DMS 273 (cell line): ENCODE measurements around the gene SPDEF.

Experiments
- DNase-seq: peaks from one replicate; lab custom pipeline; 2025; ENCODE audit not compliant: unreplicated experiment; lab: John Stamatoyannopoulos, UW

SPDEF gene

DNA sequence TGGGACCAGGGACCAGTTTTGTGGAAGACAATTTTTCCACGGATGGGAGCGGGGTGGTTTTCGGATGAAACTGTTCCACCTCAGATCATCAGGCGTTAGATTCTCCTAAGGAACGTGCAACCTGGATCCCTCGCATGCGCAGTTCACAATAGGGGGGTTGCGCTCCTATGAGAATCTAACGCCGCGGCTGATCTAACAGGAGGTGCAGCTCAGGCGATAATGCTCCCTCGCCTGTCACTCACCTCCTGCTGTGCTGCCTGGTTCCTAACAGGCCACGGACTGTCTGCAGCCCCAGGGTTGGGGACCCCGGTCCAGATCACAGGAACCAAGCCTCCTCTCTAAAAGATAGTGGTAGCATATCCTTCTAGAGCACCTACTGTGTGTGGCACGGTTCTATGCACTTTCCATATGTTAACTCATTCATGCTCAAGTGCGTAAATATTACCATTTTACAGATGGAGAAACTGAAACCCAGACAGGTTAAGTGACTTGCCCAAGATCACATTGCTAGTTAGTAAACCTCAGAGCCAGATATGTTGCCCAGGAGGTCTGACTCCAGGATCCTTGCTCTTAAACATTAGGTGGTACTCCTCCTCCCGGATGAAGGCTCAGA, 25.3 kb downstream of the SPDEF start:
- no peak for DNase-seq

DNA sequence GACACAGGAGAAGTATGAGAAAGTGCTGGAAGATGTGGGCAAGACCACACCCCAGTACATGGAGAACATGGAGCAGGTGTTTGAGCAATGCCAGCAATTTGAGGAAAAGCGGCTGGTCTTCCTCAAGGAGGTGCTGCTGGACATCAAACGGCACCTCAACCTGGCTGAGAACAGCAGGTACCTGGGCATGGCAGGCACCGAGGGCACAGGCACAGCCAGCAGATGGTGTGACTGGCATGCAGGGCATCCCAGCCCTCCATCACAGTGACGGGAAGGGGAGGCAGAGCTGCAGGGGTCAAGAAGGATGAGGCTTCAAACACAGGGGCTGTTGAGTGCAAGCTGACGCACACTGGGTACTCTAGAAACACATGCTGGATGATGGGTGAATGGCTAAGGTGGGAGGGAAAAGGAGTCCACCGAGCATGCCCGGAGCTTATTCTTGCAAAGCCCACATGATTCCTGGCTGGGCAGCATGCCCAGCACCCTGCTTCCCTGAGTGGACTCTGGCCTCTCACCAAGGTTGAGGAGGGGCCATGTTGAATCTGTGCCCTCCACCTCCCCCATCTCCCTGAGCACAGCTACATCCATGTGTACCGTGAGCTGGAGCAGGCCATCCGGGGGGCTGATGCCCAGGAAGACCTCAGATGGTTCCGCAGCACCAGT, 26.3 kb downstream of the SPDEF start:
- DNase-seq: peak; percentile 47

DNA sequence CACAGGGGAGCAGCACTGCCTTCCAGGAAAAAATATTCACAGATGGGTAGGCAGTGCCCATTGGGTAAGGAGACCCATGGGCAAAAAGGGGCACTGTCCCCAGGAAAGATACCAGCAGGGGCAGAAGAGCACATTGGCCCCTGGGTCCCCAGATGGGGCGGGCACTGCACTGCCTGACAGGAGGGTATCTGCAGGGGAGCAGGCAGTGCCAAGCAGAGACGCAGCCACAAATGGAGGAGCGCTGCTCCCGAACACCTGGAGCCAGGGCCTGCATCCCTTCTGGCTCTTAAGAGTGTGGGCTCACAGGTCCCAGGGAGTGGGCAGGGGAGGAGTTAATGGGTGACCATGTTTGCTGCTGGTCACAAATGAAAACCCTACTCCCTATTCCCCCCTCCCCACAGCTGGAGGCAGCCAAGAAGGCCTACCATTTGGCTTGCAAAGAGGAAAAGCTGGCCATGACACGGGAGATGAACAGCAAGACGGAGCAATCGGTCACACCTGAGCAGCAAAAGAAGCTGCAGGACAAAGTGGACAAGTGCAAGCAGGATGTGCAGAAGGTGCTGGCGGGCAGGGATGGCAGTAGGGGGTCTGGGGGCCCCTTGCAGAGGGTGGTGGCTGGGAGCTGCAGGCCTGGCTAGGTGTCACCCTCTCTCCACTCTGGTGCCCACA, 27.0 kb downstream of the SPDEF start:
- DNase-seq: no peak

DNA sequence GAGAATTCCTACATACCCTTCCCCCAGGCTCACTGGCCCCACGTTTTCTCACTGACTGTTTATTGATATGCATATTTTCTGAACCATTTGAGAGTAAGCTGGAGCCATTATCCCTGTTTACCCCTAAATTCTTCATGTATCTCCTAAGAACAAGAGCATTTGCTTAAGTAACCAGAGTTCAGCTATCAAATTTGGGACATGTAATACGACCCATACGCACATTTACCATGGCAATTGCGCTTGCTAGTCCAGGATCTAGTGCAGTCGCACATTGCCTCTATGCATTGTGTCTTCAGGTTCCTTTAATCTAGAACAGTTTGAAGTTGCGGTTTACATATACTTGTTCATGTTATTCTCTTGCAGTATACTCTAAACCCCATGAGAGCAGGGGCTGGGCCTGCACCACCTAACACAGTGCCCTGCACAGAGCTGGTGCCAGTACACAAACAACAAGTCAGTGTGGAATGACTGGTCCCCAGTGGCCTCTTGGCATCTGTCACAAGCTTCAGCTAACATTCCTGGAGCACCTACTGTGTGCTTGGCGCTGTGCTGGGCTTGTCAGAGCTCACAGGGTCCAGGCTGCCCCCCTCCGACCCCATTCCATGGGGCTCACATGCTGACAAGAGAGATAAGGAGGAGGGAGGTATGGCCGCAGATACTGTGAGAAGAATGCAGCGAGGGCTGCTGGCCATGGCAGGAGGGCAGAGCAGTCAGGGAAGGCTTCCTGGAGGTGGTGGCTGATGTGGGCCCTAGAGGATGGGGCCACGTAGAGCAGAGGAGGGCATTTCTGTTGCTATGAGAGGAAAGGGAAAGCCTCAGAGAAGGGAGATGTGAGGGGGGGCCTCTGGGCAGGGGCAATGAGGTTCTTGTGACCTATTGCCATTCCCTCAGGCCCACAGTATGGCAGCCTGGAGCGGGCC, 28.1 kb downstream of the SPDEF start:
- no peak for DNase-seq

DNA sequence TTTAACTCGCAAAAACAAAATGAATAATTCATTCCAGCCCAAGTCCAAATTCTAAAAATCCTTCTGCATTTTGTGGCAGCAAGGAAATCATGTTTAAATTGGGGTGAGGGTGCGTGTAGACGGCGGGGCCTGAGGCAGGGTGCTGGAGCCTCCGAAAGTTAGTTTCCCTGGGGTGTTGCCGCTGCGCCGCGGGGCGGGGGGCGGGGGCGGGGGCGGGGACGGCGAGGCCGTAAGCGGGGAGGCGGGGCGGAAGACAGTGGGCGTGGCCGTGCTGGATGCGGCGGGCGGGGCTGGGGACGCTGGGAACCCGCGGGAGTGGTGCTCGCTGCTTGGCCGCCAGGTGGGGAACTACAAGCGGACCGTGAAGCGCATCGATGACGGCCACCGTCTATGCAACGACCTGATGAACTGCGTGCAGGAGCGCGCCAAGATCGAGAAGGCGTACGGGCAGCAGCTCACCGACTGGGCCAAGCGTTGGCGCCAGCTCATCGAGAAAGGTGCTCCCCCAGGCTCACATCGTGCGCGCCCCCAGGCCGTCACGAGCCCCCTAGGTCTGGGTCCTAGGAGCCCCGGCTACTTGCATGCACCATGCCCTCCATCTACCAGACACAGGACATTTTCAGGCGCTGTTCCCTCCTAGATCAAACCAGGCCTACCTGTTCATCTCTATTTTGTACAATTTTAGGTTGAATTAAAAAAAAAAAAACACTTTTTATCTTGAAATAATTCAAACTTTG, 29.0 kb downstream of the SPDEF start:
- DNase-seq: peak; percentile 96

DNA sequence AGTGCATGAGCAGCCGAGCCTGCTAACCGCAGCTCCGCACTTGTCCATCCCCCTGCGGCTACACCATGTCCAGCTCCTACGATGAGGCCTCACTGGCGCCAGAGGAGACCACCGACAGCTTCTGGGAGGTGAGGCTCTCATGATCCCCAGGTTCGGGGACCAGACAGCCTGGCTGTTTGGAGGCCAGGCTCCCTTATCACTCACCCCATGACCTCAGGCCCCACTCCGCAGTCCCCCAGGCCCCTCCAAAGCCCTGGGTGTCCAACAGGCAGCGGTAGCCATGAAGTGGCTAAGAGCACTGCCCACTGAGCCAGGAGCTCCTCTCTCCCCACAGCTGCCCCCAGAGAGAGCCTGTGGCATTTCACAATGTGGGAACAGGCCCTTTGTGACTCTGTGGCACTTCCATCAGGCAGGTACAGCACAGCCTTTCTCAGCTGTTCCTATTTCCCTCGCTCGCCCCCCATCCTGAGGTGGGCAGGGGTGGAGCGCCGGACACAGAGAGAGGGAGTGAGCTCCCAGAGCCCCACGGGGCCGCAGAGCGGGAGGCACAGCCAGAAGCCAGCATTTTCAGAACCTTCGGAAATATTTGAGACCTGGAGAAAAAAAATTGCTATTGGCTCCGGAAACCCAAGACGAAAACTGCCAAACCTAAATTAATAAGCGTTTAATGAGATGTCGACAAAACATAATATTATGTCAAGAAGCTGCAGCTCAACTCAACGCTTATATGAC, 29.7 kb downstream of the SPDEF start:
- no peak for DNase-seq

DNA sequence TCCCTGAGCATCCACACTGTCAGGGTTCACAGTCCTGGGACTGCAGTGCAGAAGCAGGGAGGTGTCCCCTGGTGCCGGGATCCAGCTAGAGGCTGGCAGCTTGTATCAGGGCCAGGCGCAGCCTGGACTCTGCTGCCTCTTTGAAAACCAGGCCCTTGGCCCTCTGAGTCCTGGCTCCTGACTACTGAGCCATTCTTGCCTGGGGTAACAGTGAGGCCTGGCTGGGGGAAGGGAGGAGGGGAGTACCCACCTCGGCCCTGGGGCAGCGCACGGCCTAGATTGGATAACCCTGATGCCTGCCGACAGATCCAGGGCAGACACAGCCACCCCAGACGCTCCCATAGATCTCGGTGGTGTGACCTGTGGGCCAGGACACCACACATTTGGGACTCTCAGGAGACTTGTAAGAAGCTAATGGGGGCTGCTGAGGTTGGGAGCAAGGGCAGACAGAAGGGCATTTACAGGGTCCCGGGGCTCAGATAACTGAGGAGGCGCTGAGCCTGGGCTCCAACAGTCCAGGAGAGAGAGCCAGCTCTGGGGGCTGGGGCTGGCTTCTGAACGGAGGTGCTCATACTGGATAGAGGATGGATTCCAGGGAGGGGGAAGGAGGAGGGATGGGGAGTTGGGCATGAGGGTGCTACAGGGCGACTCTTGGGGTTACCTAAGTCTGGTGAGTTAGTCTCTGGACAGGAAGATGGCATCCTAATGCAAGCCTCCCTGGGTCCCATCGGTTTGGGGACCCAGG, 30.5 kb downstream of the SPDEF start:
- DNase-seq: no peak

DNA sequence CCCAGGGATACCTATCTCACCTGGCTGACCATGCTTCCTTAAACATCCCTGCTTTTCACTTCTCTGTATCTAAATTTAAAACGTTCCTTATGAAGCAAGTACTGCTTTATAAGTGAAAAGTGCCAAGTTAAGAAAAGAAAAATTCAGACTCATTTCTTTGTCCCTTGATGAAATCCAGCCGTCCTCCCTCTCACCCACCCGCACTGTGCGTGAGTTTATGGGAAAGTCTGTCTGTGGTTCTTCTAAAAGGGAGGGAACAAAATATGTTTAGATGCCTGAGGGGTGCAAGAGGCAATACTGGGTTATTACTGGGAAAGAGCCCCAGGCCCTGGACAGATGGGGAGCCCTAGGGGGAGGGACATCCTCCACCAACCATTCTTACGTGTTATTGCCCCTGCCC, 31.2 kb downstream of the SPDEF start:
- no peak for DNase-seq

DNA sequence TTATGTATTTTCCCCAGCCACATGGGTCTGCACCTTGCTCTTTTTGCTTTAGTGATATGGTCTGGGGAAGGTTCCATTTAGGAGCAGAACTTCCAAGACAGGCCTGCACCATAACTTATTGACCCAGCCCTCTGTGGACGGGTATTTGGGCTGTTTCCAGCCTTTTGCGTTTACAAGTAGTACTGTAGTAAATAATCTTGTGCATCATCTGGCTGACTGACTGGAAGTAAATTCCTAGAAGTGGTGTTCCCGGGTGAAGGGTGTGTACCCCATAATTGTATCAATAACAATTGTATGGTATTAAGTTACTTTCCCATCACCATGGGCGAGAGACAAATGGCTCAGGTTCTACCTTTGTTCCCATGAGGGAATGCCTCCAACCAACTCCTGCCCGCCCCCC, 31.6 kb downstream of the SPDEF start:
- no peak for DNase-seq

DNA sequence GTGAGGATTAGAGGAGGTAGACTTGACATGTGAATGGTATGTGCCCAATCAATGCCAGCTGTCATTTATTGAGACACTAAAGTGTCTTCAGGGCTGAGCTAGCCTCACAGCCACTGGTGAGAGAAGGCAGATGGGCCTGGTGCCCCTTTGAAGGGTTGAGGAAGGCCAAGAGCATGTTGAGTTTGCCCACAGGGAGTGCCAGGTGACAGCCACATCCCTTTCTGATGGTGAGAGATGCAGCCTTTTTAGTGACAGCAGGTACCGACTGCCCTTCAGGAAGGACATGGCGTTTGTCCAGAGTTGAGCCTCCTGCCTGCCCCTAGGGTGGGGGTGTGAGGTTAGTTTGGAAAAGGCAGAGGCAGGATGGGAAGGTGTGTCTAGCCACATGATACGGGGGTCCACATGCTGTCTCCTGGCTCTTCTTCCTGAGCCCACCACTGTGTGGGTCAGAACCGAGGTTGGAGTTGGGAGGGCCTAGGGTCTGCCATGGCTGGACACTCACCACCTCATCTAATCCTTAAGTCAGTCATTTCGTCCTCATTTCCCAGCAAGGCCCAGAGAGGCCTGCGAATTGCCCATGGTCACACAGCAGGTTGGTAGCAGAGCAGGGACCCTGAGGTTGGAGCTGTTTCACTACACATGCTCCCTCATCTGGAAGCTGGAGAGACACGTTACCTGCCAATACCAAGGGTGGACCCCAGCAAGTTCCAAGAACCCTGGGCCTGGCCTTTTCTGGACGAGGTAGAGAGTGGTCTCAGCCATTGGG, 32.5 kb downstream of the SPDEF start:
- DNase-seq: no peak

DNA sequence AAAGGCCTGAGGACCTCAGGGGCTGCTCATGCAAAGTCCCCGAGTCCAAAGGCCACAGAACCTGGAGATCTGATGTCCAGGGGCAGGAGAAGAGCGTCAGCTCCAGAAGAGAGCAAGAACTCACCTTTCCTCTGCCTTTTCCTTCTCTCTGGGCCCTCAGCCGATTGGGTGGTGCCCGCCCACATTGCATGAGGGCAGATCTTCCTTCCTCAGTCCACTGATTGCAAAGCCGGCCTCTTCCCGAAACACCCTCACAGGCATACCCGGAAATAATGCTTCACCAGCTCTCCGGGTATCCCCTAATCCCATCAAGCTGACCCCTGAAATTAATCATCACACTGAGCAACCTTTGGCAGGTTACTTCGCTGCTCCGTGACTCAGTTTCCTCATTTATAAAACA, 33.4 kb downstream of the SPDEF start:
- no peak for DNase-seq

DNA sequence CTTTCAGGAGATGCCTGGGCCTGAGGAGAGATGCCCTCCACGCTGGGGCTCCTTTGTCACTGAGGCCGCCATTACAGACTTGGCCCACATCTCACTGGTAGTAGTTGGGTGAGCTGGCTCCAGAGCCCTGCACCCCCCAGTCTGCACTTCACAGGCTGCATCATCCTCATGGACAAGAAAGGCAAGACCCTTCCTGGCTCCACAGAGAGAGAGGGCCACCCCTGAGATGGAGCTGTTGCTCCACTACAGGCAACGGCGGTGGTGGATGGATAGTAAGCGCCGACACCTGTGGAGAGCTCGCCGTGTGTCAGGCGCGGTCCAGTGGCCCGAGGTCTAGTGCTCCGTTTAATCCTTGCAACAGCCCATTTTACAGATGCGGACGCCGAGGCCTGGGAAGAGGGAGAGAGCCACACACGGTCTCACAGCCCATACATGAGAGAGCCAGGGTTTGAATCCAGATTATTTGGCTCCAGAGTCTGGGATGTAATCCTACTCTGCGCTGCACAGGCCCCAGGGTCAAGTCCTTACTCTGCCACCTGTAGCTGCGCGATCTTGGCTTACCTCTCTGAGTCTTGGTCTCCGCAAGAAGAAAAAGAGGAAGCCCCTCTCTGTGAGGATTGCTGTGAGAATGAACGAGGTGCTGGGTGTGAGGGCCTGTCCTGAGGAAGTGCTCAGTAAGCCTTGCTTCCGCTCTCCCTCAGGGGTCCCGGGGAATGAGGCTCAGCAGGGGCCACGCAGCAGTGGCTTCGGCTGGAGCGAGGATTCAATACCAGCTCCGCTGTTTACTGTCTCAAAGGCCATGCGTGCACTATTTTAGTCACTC, 34.5 kb downstream of the SPDEF start:
- no peak for DNase-seq

DNA sequence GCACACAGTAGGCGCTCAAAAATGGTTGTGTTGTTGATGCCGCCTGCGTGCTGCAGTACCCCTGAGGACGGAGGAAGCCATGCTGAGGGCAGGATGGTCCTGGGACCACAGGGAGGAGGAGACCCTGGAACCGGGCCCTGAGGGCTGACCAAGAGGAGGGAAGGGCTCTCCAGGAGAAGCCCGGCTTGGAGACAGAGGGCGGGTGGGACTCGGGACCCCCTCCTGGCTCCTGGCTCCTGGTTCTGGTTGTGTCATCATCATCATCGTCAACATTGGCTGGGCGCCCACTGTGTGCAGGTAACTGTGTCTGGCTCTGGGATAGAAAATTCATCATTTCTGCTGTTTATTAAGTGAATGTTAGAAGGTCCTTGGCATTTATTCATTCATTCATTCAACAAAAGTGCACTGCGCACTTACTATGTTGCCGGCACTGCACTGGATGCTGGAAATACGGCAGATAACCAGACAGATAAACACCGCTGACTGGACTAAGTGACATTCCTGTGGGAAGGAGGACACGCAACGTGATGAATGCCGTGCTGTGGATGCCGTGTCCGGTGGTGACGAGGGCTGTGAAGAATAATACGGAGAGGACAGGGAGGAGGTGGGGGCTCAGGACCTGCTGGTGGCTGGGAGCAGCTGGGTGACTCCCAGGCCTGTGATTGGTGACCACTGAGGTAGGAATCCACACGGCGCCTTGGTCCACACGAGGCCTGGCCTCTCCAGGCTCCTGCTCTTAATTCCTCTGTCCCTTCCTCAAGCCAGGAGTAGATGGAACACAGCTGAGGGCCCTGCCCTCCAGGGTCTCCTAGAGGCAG, 35.3 kb downstream of the SPDEF start:
- DNase-seq: no peak

DNA sequence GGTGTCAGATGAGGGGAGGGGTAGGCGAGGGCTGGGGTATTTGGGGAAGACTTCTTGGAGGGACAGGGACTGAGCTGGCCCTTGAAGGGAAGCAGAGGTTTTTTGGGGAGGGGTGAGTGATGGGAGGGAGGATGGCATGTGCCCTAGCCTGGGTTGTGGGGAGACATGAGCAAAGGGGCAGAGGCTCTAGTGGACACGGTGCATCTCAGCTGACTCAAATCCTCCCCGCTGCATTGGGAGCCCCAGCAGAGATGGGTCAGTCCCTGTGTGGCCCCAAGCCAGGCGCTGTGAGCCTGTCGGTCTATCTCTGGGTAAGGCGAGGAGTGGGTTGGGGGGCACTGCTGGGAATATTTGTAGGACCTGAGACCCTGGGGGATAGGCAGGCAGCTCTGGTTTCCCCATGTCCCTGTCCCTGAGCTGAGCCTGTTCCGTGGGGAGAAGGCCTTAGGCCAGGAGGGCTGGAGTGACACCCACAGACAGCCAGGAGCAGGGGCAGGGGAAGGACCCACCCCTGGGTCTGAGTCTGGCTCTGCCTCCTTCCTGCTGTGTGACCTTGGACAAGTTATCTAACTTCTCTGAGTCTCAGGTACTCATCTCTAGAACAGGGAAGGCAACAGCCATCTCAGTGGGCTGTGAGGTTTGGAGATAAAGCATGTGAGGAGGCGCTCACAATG, 36.0 kb downstream of the SPDEF start:
- DNase-seq: no peak

DNA sequence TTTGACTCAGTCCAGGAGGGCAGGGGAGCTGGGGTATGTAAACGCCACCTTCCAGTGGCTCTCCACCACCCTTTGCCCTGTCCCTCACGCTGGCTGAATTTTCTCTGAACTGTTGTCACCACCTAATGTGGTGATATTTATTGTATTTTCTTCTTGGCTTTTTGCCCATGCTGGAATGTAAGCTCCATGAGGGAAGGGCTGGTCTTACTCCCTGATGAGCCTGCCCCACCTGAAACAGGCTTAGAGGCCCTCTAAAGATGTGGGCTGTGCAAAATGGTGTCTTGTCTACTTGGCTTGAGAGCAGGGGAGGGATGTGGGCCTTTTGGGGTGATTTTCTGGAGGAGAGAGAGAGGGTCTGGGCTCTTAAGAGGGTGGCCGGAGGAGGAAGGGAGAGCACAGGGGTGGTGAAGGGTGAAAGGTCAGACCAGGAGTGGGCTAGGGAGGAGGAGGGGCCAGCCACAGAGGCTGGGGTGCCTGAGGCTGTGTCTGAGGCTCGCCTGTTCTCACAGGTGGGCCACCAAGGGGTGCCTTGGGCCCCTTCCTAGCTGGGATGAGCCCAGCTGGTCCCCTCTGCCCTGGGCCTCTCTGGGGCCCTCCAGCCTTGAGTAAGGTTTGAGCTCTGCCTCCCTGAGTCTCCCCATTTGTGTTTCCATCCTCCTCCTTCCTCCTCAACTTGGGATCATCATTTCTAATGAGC, 37.3 kb downstream of the SPDEF start:
- DNase-seq: no peak

DNA sequence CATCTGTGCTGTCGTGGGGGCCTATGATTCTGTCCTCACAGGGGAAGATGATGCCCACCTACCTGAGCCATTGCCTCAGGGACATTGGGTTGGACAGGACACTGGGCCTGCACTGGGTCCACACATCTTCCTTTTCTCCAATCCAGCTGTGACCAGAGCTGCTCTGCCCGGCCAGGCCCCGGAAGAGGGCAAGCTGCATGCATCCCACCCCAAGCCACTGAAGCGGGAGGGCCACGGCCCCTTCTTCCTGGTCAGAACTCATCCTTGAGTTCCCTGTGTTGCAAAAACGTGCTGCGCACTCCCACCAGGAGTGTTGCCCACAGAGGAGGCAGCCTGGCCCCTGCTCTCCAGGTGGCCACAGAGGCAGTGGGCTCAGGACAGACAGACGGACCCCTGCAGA, 38.2 kb downstream of the SPDEF start:
- no peak for DNase-seq
